ENCODE data around the gene OXCT1. TPM values are rescaled to one million over a fixed set of nuclear protein-coding genes. Genes with fewer than 3 reads are reported as not detected.
"Not testable (repeated sequence)": the region's sequence is repeated elsewhere in the genome, so short reads cannot be mapped to it uniquely, and the experiment has no call there.

The OXCT1 gene
- polyA plus RNA-seq, 6 donors from 2014 or later: 25.8 to 28.6 (median 26.5) TPM

GRCh38 chr5:41835645-41836044, 34.6 kb downstream of the OXCT1 start:
- H3K27ac Mint-ChIP-seq: peak overlapping the region in 1 of 6 donors; percentile 36
- H3K9me3 Mint-ChIP-seq: no peaks in the 10 kb centered on the region
- no peak overlapping the region for H3K4me3 Mint-ChIP-seq
- H3K4me1 Mint-ChIP-seq: peaks cover 4 to 10% (median 6%) of the 10 kb centered on the region in 3 donors
- H3K36me3 Mint-ChIP-seq: peaks cover 29 to 37% of the 10 kb centered on the region in 2 donors
- no peak for DNase-seq
- no peaks in the 10 kb centered on the region for H3K27me3 Mint-ChIP-seq
- no peak for ATAC-seq (ENCODE audit: low read depth in 2 of 2)

- no peak overlapping the region for H3K4me3 Mint-ChIP-seq
- H3K27ac Mint-ChIP-seq: peak overlapping the region in 3 of 6 donors; percentile 37 to 64 (median 53)
- peaks cover 29 to 37% of the 10 kb centered on the region in 2 donors for H3K36me3 Mint-ChIP-seq
Observed at GRCh38 chr5:41834506-41834905, 35.7 kb downstream of the OXCT1 start.

GRCh38 chr5:41832430-41832829, 37.8 kb downstream of the OXCT1 start:
- Mint-ChIP-seq H3K36me3 (peaks cover 31 to 42% of the 10 kb centered on the region in 2 donors), H3K27me3 (no peaks in the 10 kb centered on the region), H3K9me3 (no peaks in the 10 kb centered on the region), H3K4me1 (peaks cover 2 to 10% (median 6%) of the 10 kb centered on the region in 3 donors), H3K27ac (no peak overlapping the region), H3K4me3 (no peak overlapping the region)
- DNase-seq (no peak), ATAC-seq (ENCODE audit: low read depth in 2 of 2) (no peak)

More at GRCh38 chr5:41834506-41834905, 35.7 kb downstream of the OXCT1 start:
- Mint-ChIP-seq H3K9me3 (no peaks in the 10 kb centered on the region), H3K4me1 (peaks cover 4 to 10% (median 6%) of the 10 kb centered on the region in 3 donors), H3K27me3 (no peaks in the 10 kb centered on the region)
- DNase-seq (no peak), ATAC-seq (ENCODE audit: low read depth in 2 of 2) (no peak)

- H3K4me3 Mint-ChIP-seq: no peak overlapping the region
- H3K4me1 Mint-ChIP-seq: peaks cover 2 to 10% (median 6%) of the 10 kb centered on the region in 3 donors
- H3K27ac Mint-ChIP-seq: peak overlapping the region in 1 of 6 donors; percentile 26
- H3K27me3 Mint-ChIP-seq: no peaks in the 10 kb centered on the region
- no peak for DNase-seq
- ATAC-seq (ENCODE audit: low read depth in 2 of 2): no peak
- H3K9me3 Mint-ChIP-seq: no peaks in the 10 kb centered on the region
- peaks cover 40 to 53% of the 10 kb centered on the region in 2 donors for H3K36me3 Mint-ChIP-seq
Observed at GRCh38 chr5:41831155-41831554, 39.1 kb downstream of the OXCT1 start.

GRCh38 chr5:41827792-41828191, 42.4 kb downstream of the OXCT1 start:
- Mint-ChIP-seq H3K9me3 (no peaks in the 10 kb centered on the region), H3K4me3 (no peak overlapping the region), H3K27me3 (no peaks in the 10 kb centered on the region), H3K4me1 (peaks cover 0 to 6% (median 3%) of the 10 kb centered on the region in 3 donors), H3K27ac (no peak overlapping the region), H3K36me3 (peaks cover 42 to 50% of the 10 kb centered on the region in 2 donors)
- ATAC-seq (ENCODE audit: low read depth in 2 of 2) (no peak), DNase-seq (no peak)

GRCh38 chr5:41822036-41822435, 48.2 kb downstream of the OXCT1 start:
- ATAC-seq (ENCODE audit: low read depth in 2 of 2): no peak
- H3K36me3 Mint-ChIP-seq: peaks cover 17 to 35% of the 10 kb centered on the region in 2 donors

GRCh38 chr5:41821051-41821450, 49.2 kb downstream of the OXCT1 start:
- Mint-ChIP-seq H3K4me3 (no peak overlapping the region), H3K27me3 (no peaks in the 10 kb centered on the region), H3K4me1 (peaks cover 0 to 7% (median 1%) of the 10 kb centered on the region in 3 donors), H3K36me3 (peaks cover 10 to 29% of the 10 kb centered on the region in 2 donors), H3K27ac (peak overlapping the region in 2 of 6 donors; percentile 29 to 56), H3K9me3 (no peaks in the 10 kb centered on the region)
- DNase-seq (no peak), ATAC-seq (ENCODE audit: low read depth in 2 of 2) (no peak)

More at GRCh38 chr5:41822036-41822435, 48.2 kb downstream of the OXCT1 start:
- H3K4me1 Mint-ChIP-seq: peaks cover 0 to 4% (median 1%) of the 10 kb centered on the region in 3 donors
- no peak overlapping the region for H3K4me3 Mint-ChIP-seq
- no peaks in the 10 kb centered on the region for H3K9me3 Mint-ChIP-seq
- DNase-seq: no peak
- no peaks in the 10 kb centered on the region for H3K27me3 Mint-ChIP-seq
- H3K27ac Mint-ChIP-seq: peak overlapping the region in 1 of 6 donors; percentile 5

GRCh38 chr5:41820150-41820549, 50.1 kb downstream of the OXCT1 start:
- Mint-ChIP-seq H3K27me3 (no peaks in the 10 kb centered on the region), H3K27ac (no peak overlapping the region), H3K4me3 (no peak overlapping the region), H3K4me1 (peaks cover 0 to 10% (median 1%) of the 10 kb centered on the region in 3 donors), H3K36me3 (peaks cover 10 to 23% of the 10 kb centered on the region in 2 donors), H3K9me3 (no peaks in the 10 kb centered on the region)
- no peak for DNase-seq
- ATAC-seq (ENCODE audit: low read depth in 2 of 2): no peak

GRCh38 chr5:41817625-41818301, 52.5 kb downstream of the OXCT1 start:
- no peak for ATAC-seq (ENCODE audit: low read depth in 2 of 2)
- Mint-ChIP-seq H3K4me1 (peaks cover 0 to 17% (median 0%) of the 10 kb centered on the region in 3 donors), H3K27me3 (no peaks in the 10 kb centered on the region), H3K27ac (peak overlapping the region in 1 of 6 donors; percentile 91), H3K9me3 (peaks cover 0 to 2% (median 0%) of the 10 kb centered on the region in 7 donors), H3K4me3 (no peak overlapping the region), H3K36me3 (peaks cover 2 to 10% of the 10 kb centered on the region in 2 donors)
- DNase-seq: no peak

- Mint-ChIP-seq H3K36me3 (peaks cover 0 to 9% of the 10 kb centered on the region in 2 donors), H3K9me3 (peaks cover 0 to 2% (median 0%) of the 10 kb centered on the region in 7 donors), H3K4me3 (no peak overlapping the region), H3K27me3 (no peaks in the 10 kb centered on the region), H3K27ac (no peak overlapping the region), H3K4me1 (peaks cover 0 to 21% (median 5%) of the 10 kb centered on the region in 3 donors)
- no peak for DNase-seq
- no peak for ATAC-seq (ENCODE audit: low read depth in 2 of 2)
Observed at GRCh38 chr5:41815663-41816229, 54.5 kb downstream of the OXCT1 start.

GRCh38 chr5:41815261-41815660, 55.0 kb downstream of the OXCT1 start:
- Mint-ChIP-seq H3K4me3 (no peak overlapping the region), H3K9me3 (peaks cover 0 to 2% (median 0%) of the 10 kb centered on the region in 7 donors), H3K36me3 (peaks cover 0 to 9% of the 10 kb centered on the region in 2 donors), H3K27me3 (no peaks in the 10 kb centered on the region), H3K4me1 (peaks cover 0 to 21% (median 9%) of the 10 kb centered on the region in 3 donors), H3K27ac (no peak overlapping the region)
- ATAC-seq (ENCODE audit: low read depth in 2 of 2) (no peak), DNase-seq (no peak)

GRCh38 chr5:41814306-41814705, 55.9 kb downstream of the OXCT1 start:
- H3K4me3 Mint-ChIP-seq, DNase-seq: not testable (repeated sequence)

GRCh38 chr5:41812156-41812555, 58.1 kb downstream of the OXCT1 start:
- H3K27me3 Mint-ChIP-seq: no peaks in the 10 kb centered on the region
- peaks cover 0 to 2% (median 0%) of the 10 kb centered on the region in 7 donors for H3K9me3 Mint-ChIP-seq
- H3K4me1 Mint-ChIP-seq: peaks cover 4 to 30% (median 18%) of the 10 kb centered on the region in 3 donors
- no peak for ATAC-seq (ENCODE audit: low read depth in 2 of 2)
- no peak overlapping the region for H3K4me3 Mint-ChIP-seq
- no peak overlapping the region for H3K27ac Mint-ChIP-seq
- no peak for DNase-seq
- H3K36me3 Mint-ChIP-seq: peaks cover 8% of the 10 kb centered on the region in 2 donors

More at GRCh38 chr5:41814306-41814705, 55.9 kb downstream of the OXCT1 start:
- H3K36me3 Mint-ChIP-seq; H3K27me3 Mint-ChIP-seq; ATAC-seq (ENCODE audit: low read depth in 2 of 2); H3K9me3 Mint-ChIP-seq; H3K27ac Mint-ChIP-seq: not testable (repeated sequence)
- peaks cover 4 to 29% (median 18%) of the 10 kb centered on the region in 3 donors for H3K4me1 Mint-ChIP-seq

GRCh38 chr5:41809128-41809527, 61.1 kb downstream of the OXCT1 start:
- peaks cover 0 to 5% (median 0%) of the 10 kb centered on the region in 7 donors for H3K9me3 Mint-ChIP-seq
- no peak overlapping the region for H3K4me3 Mint-ChIP-seq

More at GRCh38 chr5:41809128-41809527, 61.1 kb downstream of the OXCT1 start:
- ATAC-seq (ENCODE audit: low read depth in 2 of 2) (no peak), DNase-seq (no peak)
- no peaks in the 10 kb centered on the region for H3K27me3 Mint-ChIP-seq
- peaks cover 4 to 28% (median 24%) of the 10 kb centered on the region in 3 donors for H3K4me1 Mint-ChIP-seq
- H3K36me3 Mint-ChIP-seq: peaks cover 31% of the 10 kb centered on the region in 2 donors
- no peak overlapping the region for H3K27ac Mint-ChIP-seq
